T-cell (primary cell): ENCODE data around the gene DIPK1A. TPM values are rescaled to one million over a fixed set of nuclear protein-coding genes. Genes with fewer than 3 reads are reported as not detected.

Experiments
- ATAC-seq, 4 experiments: fragments of 200-7000 bp in 3 of 4; fragments of 150-1000 bp in 1 of 4; cut with Tn5 transposase; replicated peaks in 1 of 4; 1 replicate in 3 of 4; 2 replicates in 1 of 4; pipeline ENCODE4 v1.10.0; 2021; ENCODE audit warnings: moderate library complexity in 3 of 4, mild to moderate bottlenecking in 2 of 4, moderate number of reproducible peaks in 1 of 4
- CTCF ChIA-PET, 2 donors: fragments of 300-600 bp; sonication (Branson Sonifier 250); formaldehyde crosslinking; loops; one replicate each; lab custom pipeline; 2022; ENCODE audit warnings: antibody characterized with exemption in 2 of 2; lab: Charles Lee
- POLR2A ChIA-PET, 2 donors: fragments of 300-600 bp; sonication (Branson Sonifier 250); formaldehyde crosslinking; loops; one replicate each; lab custom pipeline; 2022; ENCODE audit warnings: antibody characterized with exemption in 2 of 2; lab: Charles Lee
- DNase-seq, 35 experiments: peaks; one replicate each; pipeline versions ENCODE4 v3.0.0 to v3.0.0-alpha.2; 2013 to 2023
- H3K27ac ChIP-seq: one replicate; pipeline ENCODE4 v1.5.1; 2013; ENCODE audit warnings: low read length
- H3K27me3 ChIP-seq, 2 experiments: replicated peaks in 1 of 2; 1 replicate in 1 of 2; 2 replicates in 1 of 2; pipeline versions ENCODE4 v1.6.1 to v1.7.0; 2013; ENCODE audit warnings: low read length in 1 of 2, mixed read lengths in 1 of 2; ENCODE audit not compliant: control insufficient read depth in 2 of 2, insufficient read depth in 2 of 2; ENCODE audit errors: extremely low read depth in 1 of 2
- H3K36me3 ChIP-seq, 2 donors: 1 replicate in 1 of 2; 2 replicates in 1 of 2; pipeline versions ENCODE4 v1.6.1 to v1.7.0; 2013; ENCODE audit warnings: low read length in 1 of 2; ENCODE audit not compliant: control insufficient read depth in 2 of 2, insufficient read depth in 1 of 2; ENCODE audit errors: extremely low read depth in 1 of 2
- H3K4me1 ChIP-seq, 2 experiments: 1 replicate in 1 of 2; 2 replicates in 1 of 2; pipeline versions ENCODE4 v1.6.1 to v1.7.0; 2013; ENCODE audit warnings: low read length in 2 of 2, mixed read lengths in 1 of 2; ENCODE audit not compliant: insufficient read depth in 2 of 2, control insufficient read depth in 1 of 2; ENCODE audit errors: extremely low read depth in 1 of 2
- H3K4me3 ChIP-seq, 2 donors: 1 replicate in 1 of 2; 2 replicates in 1 of 2; pipeline versions ENCODE4 v1.5.1 to v1.7.0; 2013; ENCODE audit warnings: mild to moderate bottlenecking in 2 of 2, low read length in 1 of 2, moderate library complexity in 1 of 2; ENCODE audit not compliant: control insufficient read depth in 1 of 2; ENCODE audit errors: extremely low read depth in 1 of 2
- H3K9me3 ChIP-seq: 2 replicates; pipeline ENCODE4 v1.7.0; 2013
- H3K27ac Mint-ChIP-seq, 2 donors: one replicate each; pipeline ENCODE4 v1.8.0; 2020 to 2021; ENCODE audit warnings: mild to moderate bottlenecking in 2 of 2, mixed read lengths in 2 of 2
- H3K27me3 Mint-ChIP-seq, 2 donors: one replicate each; pipeline ENCODE4 v1.8.0; 2021 to 2022; ENCODE audit warnings: mixed read lengths in 2 of 2
- H3K36me3 Mint-ChIP-seq: one replicate; pipeline ENCODE4 v1.8.0; 2021; ENCODE audit warnings: mixed read lengths
- H3K4me1 Mint-ChIP-seq, 3 donors: one replicate each; pipeline ENCODE4 v1.8.0; 2020 to 2022; ENCODE audit warnings: mixed read lengths in 3 of 3, mild to moderate bottlenecking in 1 of 3
- H3K4me3 Mint-ChIP-seq, 3 donors: one replicate each; pipeline ENCODE4 v1.8.0; 2020 to 2022; ENCODE audit warnings: mild to moderate bottlenecking in 3 of 3, mixed read lengths in 3 of 3, moderate library complexity in 3 of 3
- H3K9me3 Mint-ChIP-seq, 3 donors: one replicate each; pipeline ENCODE4 v1.8.0; 2020 to 2022; ENCODE audit warnings: mixed read lengths in 3 of 3
- WGBS: methylation state at CpG from one replicate; pipeline ENCODE4 v1.1.5; 2013; ENCODE audit warnings: missing lambda C conversion rate; ENCODE audit not compliant: insufficient coverage; 5-methylcytosine and 5-hydroxymethylcytosine counted together
- total RNA-seq, 35 experiments: library from RNA in 6 of 35; stranded (reverse) in 6 of 35; fragments of 120-200 nt in 1 of 35; gene quantifications; one replicate each; pipeline versions ENCODE4 v1.2.1 to v1.2.4 and lab custom pipeline; 2013 to 2026

Gene DIPK1A
- total RNA-seq, 5 donors from 2014 or later (not counting 1 experiment from before 2014, with no cell fraction given): 8.9 to 16.0 (median 14.4) TPM

GRCh38 chr1:92817137-92817697, 144.0 kb downstream of the DIPK1A start:
- no peaks in the 10 kb centered on the region for H3K9me3 ChIP-seq
- ChIA-PET CTCF (interaction anchor here (0.6 to 4.2 kb wide), 7 partner anchors 23 to 1681 kb away, joined by 3 to 28 read pairs (median 4); no protein-coding TSS in a partner anchor), POLR2A (interaction anchor here in 1 of 2 donors (0.7 kb wide), 1 partner anchor 26 kb away, joined by 4 read pairs; no protein-coding TSS in a partner anchor)
- H3K27ac Mint-ChIP-seq: no peak overlapping the region
- no peak overlapping the region for H3K27ac ChIP-seq
- H3K27me3 Mint-ChIP-seq: peaks cover 4 to 9% of the 10 kb centered on the region in 2 donors
- no peaks in the 10 kb centered on the region for H3K4me1 Mint-ChIP-seq
- DNase-seq (no peak), ATAC-seq (no peak)
- no peaks in the 10 kb centered on the region for H3K9me3 Mint-ChIP-seq
- no peaks in the 10 kb centered on the region for H3K36me3 Mint-ChIP-seq
- no CpG with 5 or more reads among the region's 1 CpG for WGBS
- no peak overlapping the region for H3K4me3 Mint-ChIP-seq
- no peak overlapping the region for H3K4me3 ChIP-seq
- H3K27me3 ChIP-seq: no peaks in the 10 kb centered on the region
- no peaks in the 10 kb centered on the region for H3K36me3 ChIP-seq
- no peaks in the 10 kb centered on the region for H3K4me1 ChIP-seq

GRCh38 chr1:92816732-92817131, 144.5 kb downstream of the DIPK1A start:
- Histone ChIP-seq H3K36me3 (no peaks in the 10 kb centered on the region), H3K27ac (no peak overlapping the region), H3K9me3 (no peaks in the 10 kb centered on the region), H3K4me1 (no peaks in the 10 kb centered on the region), H3K4me3 (no peak overlapping the region), H3K27me3 (no peaks in the 10 kb centered on the region)
- H3K4me3 Mint-ChIP-seq: no peak overlapping the region
- DNase-seq: no peak
- no peaks in the 10 kb centered on the region for H3K9me3 Mint-ChIP-seq
- peaks cover 4 to 11% of the 10 kb centered on the region in 2 donors for H3K27me3 Mint-ChIP-seq
- POLR2A ChIA-PET: interaction anchor here in 1 of 2 donors (0.7 kb wide), 1 partner anchor 25 kb away, joined by 4 read pairs; no protein-coding TSS in a partner anchor
- WGBS: 60% methylated on average over 1 of the region's 2 CpGs
- no peaks in the 10 kb centered on the region for H3K36me3 Mint-ChIP-seq
- no peak for ATAC-seq
- no peak overlapping the region for H3K27ac Mint-ChIP-seq
- H3K4me1 Mint-ChIP-seq: no peaks in the 10 kb centered on the region
- CTCF ChIA-PET: interaction anchor here (0.5 to 4.2 kb wide), 8 partner anchors 22 to 1820 kb away, joined by 3 to 28 read pairs (median 5); no protein-coding TSS in a partner anchor

- POLR2A ChIA-PET: interaction anchor here in 1 of 2 donors (0.7 kb wide), 1 partner anchor 179 kb away, joined by 3 read pairs; no protein-coding TSS in a partner anchor
Measured at GRCh38 chr1:92808381-92808780, 152.9 kb downstream of the DIPK1A start.

GRCh38 chr1:92805216-92805615, 156.0 kb downstream of the DIPK1A start:
- ChIA-PET POLR2A (no interaction called here), CTCF (interaction anchor here (0.6 to 1.0 kb wide), 3 partner anchors 35 to 291 kb away, joined by 3 to 4 read pairs (median 3); no protein-coding TSS in a partner anchor)
- 71% methylated on average over 1 of the region's 1 CpG for WGBS
- Histone ChIP-seq H3K4me3 (no peak overlapping the region), H3K27ac (no peak overlapping the region), H3K9me3 (no peaks in the 10 kb centered on the region), H3K4me1 (no peaks in the 10 kb centered on the region), H3K27me3 (peaks cover 0 to 3% of the 10 kb centered on the region in 2 experiments), H3K36me3 (no peaks in the 10 kb centered on the region)
- no peak for ATAC-seq
- Mint-ChIP-seq H3K4me3 (no peak overlapping the region), H3K36me3 (peaks cover 3% of the 10 kb centered on the region), H3K27ac (no peak overlapping the region), H3K9me3 (no peaks in the 10 kb centered on the region), H3K4me1 (peaks cover 0 to 5% (median 2%) of the 10 kb centered on the region in 3 donors), H3K27me3 (peaks cover 3 to 4% of the 10 kb centered on the region in 2 donors)
- DNase-seq: no peak

More at GRCh38 chr1:92808381-92808780, 152.9 kb downstream of the DIPK1A start:
- Mint-ChIP-seq H3K27me3 (peaks cover 4 to 6% of the 10 kb centered on the region in 2 donors), H3K36me3 (no peaks in the 10 kb centered on the region), H3K9me3 (no peaks in the 10 kb centered on the region), H3K27ac (no peak overlapping the region), H3K4me3 (no peak overlapping the region), H3K4me1 (peaks cover 0 to 5% (median 2%) of the 10 kb centered on the region in 3 donors)
- Histone ChIP-seq H3K4me1 (no peaks in the 10 kb centered on the region), H3K36me3 (no peaks in the 10 kb centered on the region), H3K27me3 (peaks cover 0 to 3% of the 10 kb centered on the region in 2 experiments), H3K9me3 (no peaks in the 10 kb centered on the region), H3K27ac (no peak overlapping the region), H3K4me3 (no peak overlapping the region)
- ATAC-seq: no peak
- DNase-seq: no peak
- CTCF ChIA-PET: interaction anchor here in 1 of 2 donors (1.1 kb wide), 1 partner anchor 10 kb away, joined by 3 read pairs; no protein-coding TSS in a partner anchor

- H3K36me3 Mint-ChIP-seq: peaks cover 3% of the 10 kb centered on the region
- peak in 1 of 4 experiments; percentile 72 for ATAC-seq
Measured at GRCh38 chr1:92804721-92805201, 156.5 kb downstream of the DIPK1A start.

GRCh38 chr1:92803140-92803887, 157.9 kb downstream of the DIPK1A start:
- Mint-ChIP-seq H3K27ac (no peak overlapping the region), H3K4me3 (no peak overlapping the region), H3K27me3 (peaks cover 3 to 4% of the 10 kb centered on the region in 2 donors), H3K9me3 (no peaks in the 10 kb centered on the region), H3K36me3 (peaks cover 3% of the 10 kb centered on the region), H3K4me1 (peaks cover 0 to 5% (median 2%) of the 10 kb centered on the region in 3 donors)
- H3K36me3 ChIP-seq: no peaks in the 10 kb centered on the region
- ATAC-seq (no peak), DNase-seq (no peak)
- POLR2A ChIA-PET: no interaction called here
- H3K9me3 ChIP-seq: no peaks in the 10 kb centered on the region
- 80% methylated on average over 2 of the region's 7 CpGs for WGBS
- H3K4me3 ChIP-seq: no peak overlapping the region
- no peak overlapping the region for H3K27ac ChIP-seq
- CTCF ChIA-PET: no interaction called here
- peaks cover 0 to 6% of the 10 kb centered on the region in 2 experiments for H3K27me3 ChIP-seq
- H3K4me1 ChIP-seq: no peaks in the 10 kb centered on the region

More at GRCh38 chr1:92804721-92805201, 156.5 kb downstream of the DIPK1A start:
- H3K4me3 ChIP-seq: no peak overlapping the region
- Mint-ChIP-seq H3K27ac (no peak overlapping the region), H3K9me3 (no peaks in the 10 kb centered on the region), H3K4me3 (no peak overlapping the region), H3K27me3 (peaks cover 3 to 4% of the 10 kb centered on the region in 2 donors), H3K4me1 (peaks cover 0 to 5% (median 2%) of the 10 kb centered on the region in 3 donors)
- H3K27me3 ChIP-seq: peaks cover 0 to 3% of the 10 kb centered on the region in 2 experiments
- WGBS: 80% methylated on average over 1 of the region's 7 CpGs
- no peaks in the 10 kb centered on the region for H3K4me1 ChIP-seq
- H3K36me3 ChIP-seq: no peaks in the 10 kb centered on the region
- ChIA-PET CTCF (interaction anchor here (0.6 to 1.0 kb wide), 3 partner anchors 35 to 292 kb away, joined by 3 to 4 read pairs (median 3); no protein-coding TSS in a partner anchor), POLR2A (no interaction called here)
- peak in 7 of 35 experiments; percentile 0 to 32 (median 3) for DNase-seq
- no peaks in the 10 kb centered on the region for H3K9me3 ChIP-seq
- H3K27ac ChIP-seq: no peak overlapping the region
